GM12892 (cell line): ENCODE results near the gene SAE1.

ENCODE experiments used
- POLR2A ChIP-seq: IDR thresholded peaks from 2 replicates; pipeline ENCODE4 v1.6.1; 2011; ENCODE audit warnings: low read depth, low read length, control low read depth
- TAF1 ChIP-seq: IDR thresholded peaks from 2 replicates; pipeline ENCODE4 v1.6.1; 2011; ENCODE audit warnings: low read depth, mild to moderate bottlenecking, control low read depth, low read length, borderline replicate concordance

GRCh38 chr19:47141695-47142094 lies 11.1 kb downstream of the SAE1 start:
- TF ChIP-seq POLR2A (no peak), TAF1 (no peak)
